WTC11 (cell line): Measurements from ENCODE around the gene NDC1. TPM values are rescaled to one million over a fixed set of nuclear protein-coding genes. Genes with fewer than 3 reads are reported as not detected.

ENCODE experiments used
- ATAC-seq: fragments of 200-7000 bp; cut with Tn5 transposase; 2 replicates; pipeline ENCODE4 v1.10.0; 2021; ENCODE audit warnings: mild to moderate bottlenecking, moderate library complexity
- CTCF ChIA-PET: fragments of 300-600 bp; sonication (Branson Sonifier 250); formaldehyde crosslinking; loops from one replicate; lab custom pipeline; 2021; ENCODE audit warnings: antibody characterized with exemption; lab: Charles Lee
- POLR2A ChIA-PET: fragments of 350-600 bp; sonication (Branson Sonifier 250); formaldehyde crosslinking; loops from one replicate; lab custom pipeline; 2021; ENCODE audit warnings: antibody characterized with exemption; lab: Charles Lee
- DNase-seq: peaks from one replicate; pipeline ENCODE4 v3.0.0; 2021; ENCODE audit warnings: low spot score
- H3K27ac Mint-ChIP-seq: 2 replicates; pipeline ENCODE4 v1.8.0; 2021; ENCODE audit warnings: mixed read lengths
- H3K27me3 Mint-ChIP-seq: 2 replicates; pipeline ENCODE4 v1.8.0; 2021; ENCODE audit warnings: low read depth, mild to moderate bottlenecking, moderate library complexity, mixed read lengths
- H3K36me3 Mint-ChIP-seq: 2 replicates; pipeline ENCODE4 v1.8.0; 2021; ENCODE audit warnings: mixed read lengths
- H3K4me1 Mint-ChIP-seq: 2 replicates; pipeline ENCODE4 v1.8.0; 2022; ENCODE audit warnings: mixed read lengths
- H3K4me3 Mint-ChIP-seq: 2 replicates; pipeline ENCODE4 v1.8.0; 2021; ENCODE audit warnings: mild to moderate bottlenecking, moderate library complexity, mixed read lengths
- H3K9me3 Mint-ChIP-seq: 2 replicates; pipeline ENCODE4 v1.8.0; 2021; ENCODE audit warnings: mixed read lengths
- GTF2I ChIP-seq: fragments of 250-450 bp; sonication (Bioruptor Pico); conservative IDR thresholded peaks from 2 replicates; pipeline ENCODE4 v1.4.0; 2021; ENCODE audit warnings: mild to moderate bottlenecking
- IRF2 ChIP-seq: sonication (generic); formaldehyde crosslinking; IDR thresholded peaks from 2 replicates; pipeline ENCODE4 v1.8.0; 2022; ENCODE audit warnings: low read depth, missing genetic modification reagents, borderline replicate concordance
- JAZF1 ChIP-seq: fragments of 250-450 bp; sonication (Bioruptor Pico); IDR thresholded peaks from 2 replicates; pipeline ENCODE4 v1.9.0; 2021; ENCODE audit warnings: moderate library complexity, mild to moderate bottlenecking, inconsistent platforms
- NFYB ChIP-seq: sonication (generic); formaldehyde crosslinking; conservative IDR thresholded peaks from 2 replicates; pipeline ENCODE4 v1.8.0; 2022; ENCODE audit warnings: low read depth, missing genetic modification reagents
- RELA ChIP-seq: sonication (generic); formaldehyde crosslinking; IDR thresholded peaks from 2 replicates; pipeline ENCODE4 v1.8.1; 2022; ENCODE audit warnings: missing genetic modification reagents, mild to moderate bottlenecking, borderline replicate concordance
- total RNA-seq: library from RNA; stranded (reverse); gene quantifications from 3 replicates; pipeline ENCODE4 v1.2.3, GENCODE V29; 2021
- TF ChIP-seq, protein P1 (sequence below): fragments of 250-450 bp; sonication (Bioruptor Pico); IDR thresholded peaks from 2 replicates; pipeline ENCODE4 v2.1.2; 2022; ENCODE audit warnings: mild to moderate bottlenecking, moderate library complexity
- TF ChIP-seq, protein P2 (sequence below): sonication (generic); formaldehyde crosslinking; IDR thresholded peaks from 2 replicates; pipeline ENCODE4 v1.8.1; 2023; ENCODE audit warnings: mild to moderate bottlenecking, moderate library complexity, missing genetic modification reagents
- TF ChIP-seq, protein P3 (sequence below): sonication (generic); formaldehyde crosslinking; IDR thresholded peaks from 2 replicates; pipeline ENCODE4 v1.8.1; 2022; ENCODE audit warnings: mild to moderate bottlenecking, missing genetic modification reagents, moderate library complexity, borderline replicate concordance
- TF ChIP-seq, protein P4 (sequence below): sonication (generic); formaldehyde crosslinking; IDR thresholded peaks from 2 replicates; pipeline ENCODE4 v1.8.0; 2023; ENCODE audit warnings: missing genetic modification reagents, mild to moderate bottlenecking, borderline replicate concordance
- TF ChIP-seq, protein P5 (sequence below): sonication (generic); formaldehyde crosslinking; IDR thresholded peaks from 2 replicates; pipeline ENCODE4 v1.8.0; 2022; ENCODE audit warnings: missing genetic modification reagents
- TF ChIP-seq, protein P6 (sequence below): sonication (generic); formaldehyde crosslinking; IDR thresholded peaks from 2 replicates; pipeline ENCODE4 v1.8.1; 2023; ENCODE audit warnings: mild to moderate bottlenecking, missing genetic modification reagents, borderline replicate concordance
- TF ChIP-seq, protein P7 (sequence below): sonication (generic); formaldehyde crosslinking; IDR thresholded peaks from 2 replicates; pipeline ENCODE4 v1.8.0; 2022; ENCODE audit warnings: mild to moderate bottlenecking, missing genetic modification reagents

The NDC1 gene
- total RNA-seq, 1 experiment from 2014 or later: 52.4 TPM

DNA sequence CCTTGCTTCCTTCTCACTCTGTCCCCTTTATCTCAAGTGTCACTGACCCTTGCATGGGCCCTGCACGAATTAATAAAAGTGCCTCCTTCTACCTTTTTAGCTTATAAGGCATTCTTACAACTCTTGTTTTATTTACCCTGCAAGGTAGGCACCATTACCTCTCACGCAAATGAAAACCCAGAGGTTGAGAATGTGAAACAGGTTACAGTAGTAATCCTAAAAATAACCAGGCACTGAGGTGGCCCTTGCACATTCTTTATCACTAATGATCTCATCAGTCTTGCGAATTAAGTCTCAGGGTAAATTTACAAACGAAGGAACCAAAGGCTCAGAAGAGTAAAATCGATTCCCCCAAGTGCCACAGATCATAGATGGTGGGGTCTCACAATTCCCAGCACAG, 102.8 kb downstream of the NDC1 start:
- ChIA-PET CTCF (interaction anchor here (0.9 to 3.9 kb wide), 5 partner anchors 11 to 249 kb away, joined by 3 to 17 read pairs (median 15); no protein-coding TSS in a partner anchor), POLR2A (interaction anchor here (0.5 to 0.7 kb wide), 2 partner anchors 30 to 299 kb away, joined by 3 to 6 read pairs; no protein-coding TSS in a partner anchor)
- H3K4me3 Mint-ChIP-seq: no peak overlapping the region
- no peak for DNase-seq
- peaks cover 7% of the 10 kb centered on the region for H3K4me1 Mint-ChIP-seq
- H3K27me3 Mint-ChIP-seq: peaks cover 61% of the 10 kb centered on the region
- no peaks in the 10 kb centered on the region for H3K36me3 Mint-ChIP-seq
- TF ChIP-seq IRF2 (CRISPR knock-in tag): no peak
- TF ChIP-seq, protein P1, sequence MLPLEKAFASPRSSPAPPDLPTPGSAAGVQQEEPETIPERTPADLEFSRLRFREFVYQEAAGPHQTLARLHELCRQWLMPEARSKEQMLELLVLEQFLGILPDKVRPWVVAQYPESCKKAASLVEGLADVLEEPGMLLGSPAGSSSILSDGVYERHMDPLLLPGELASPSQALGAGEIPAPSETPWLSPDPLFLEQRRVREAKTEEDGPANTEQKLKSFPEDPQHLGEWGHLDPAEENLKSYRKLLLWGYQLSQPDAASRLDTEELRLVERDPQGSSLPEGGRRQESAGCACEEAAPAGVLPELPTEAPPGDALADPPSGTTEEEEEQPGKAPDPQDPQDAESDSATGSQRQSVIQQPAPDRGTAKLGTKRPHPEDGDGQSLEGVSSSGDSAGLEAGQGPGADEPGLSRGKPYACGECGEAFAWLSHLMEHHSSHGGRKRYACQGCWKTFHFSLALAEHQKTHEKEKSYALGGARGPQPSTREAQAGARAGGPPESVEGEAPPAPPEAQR: no peak
- no peak for TF ChIP-seq NFYB
- TF ChIP-seq, protein P2, sequence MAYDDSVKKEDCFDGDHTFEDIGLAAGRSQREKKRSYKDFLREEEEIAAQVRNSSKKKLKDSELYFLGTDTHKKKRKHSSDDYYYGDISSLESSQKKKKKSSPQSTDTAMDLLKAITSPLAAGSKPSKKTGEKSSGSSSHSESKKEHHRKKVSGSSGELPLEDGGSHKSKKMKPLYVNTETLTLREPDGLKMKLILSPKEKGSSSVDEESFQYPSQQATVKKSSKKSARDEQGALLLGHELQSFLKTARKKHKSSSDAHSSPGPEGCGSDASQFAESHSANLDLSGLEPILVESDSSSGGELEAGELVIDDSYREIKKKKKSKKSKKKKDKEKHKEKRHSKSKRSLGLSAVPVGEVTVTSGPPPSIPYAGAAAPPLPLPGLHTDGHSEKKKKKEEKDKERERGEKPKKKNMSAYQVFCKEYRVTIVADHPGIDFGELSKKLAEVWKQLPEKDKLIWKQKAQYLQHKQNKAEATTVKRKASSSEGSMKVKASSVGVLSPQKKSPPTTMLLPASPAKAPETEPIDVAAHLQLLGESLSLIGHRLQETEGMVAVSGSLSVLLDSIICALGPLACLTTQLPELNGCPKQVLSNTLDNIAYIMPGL (CRISPR knock-in tag): no peak
- TF ChIP-seq, protein P3, sequence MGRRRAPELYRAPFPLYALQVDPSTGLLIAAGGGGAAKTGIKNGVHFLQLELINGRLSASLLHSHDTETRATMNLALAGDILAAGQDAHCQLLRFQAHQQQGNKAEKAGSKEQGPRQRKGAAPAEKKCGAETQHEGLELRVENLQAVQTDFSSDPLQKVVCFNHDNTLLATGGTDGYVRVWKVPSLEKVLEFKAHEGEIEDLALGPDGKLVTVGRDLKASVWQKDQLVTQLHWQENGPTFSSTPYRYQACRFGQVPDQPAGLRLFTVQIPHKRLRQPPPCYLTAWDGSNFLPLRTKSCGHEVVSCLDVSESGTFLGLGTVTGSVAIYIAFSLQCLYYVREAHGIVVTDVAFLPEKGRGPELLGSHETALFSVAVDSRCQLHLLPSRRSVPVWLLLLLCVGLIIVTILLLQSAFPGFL (CRISPR knock-in tag): no peak
- TF ChIP-seq, protein P4, sequence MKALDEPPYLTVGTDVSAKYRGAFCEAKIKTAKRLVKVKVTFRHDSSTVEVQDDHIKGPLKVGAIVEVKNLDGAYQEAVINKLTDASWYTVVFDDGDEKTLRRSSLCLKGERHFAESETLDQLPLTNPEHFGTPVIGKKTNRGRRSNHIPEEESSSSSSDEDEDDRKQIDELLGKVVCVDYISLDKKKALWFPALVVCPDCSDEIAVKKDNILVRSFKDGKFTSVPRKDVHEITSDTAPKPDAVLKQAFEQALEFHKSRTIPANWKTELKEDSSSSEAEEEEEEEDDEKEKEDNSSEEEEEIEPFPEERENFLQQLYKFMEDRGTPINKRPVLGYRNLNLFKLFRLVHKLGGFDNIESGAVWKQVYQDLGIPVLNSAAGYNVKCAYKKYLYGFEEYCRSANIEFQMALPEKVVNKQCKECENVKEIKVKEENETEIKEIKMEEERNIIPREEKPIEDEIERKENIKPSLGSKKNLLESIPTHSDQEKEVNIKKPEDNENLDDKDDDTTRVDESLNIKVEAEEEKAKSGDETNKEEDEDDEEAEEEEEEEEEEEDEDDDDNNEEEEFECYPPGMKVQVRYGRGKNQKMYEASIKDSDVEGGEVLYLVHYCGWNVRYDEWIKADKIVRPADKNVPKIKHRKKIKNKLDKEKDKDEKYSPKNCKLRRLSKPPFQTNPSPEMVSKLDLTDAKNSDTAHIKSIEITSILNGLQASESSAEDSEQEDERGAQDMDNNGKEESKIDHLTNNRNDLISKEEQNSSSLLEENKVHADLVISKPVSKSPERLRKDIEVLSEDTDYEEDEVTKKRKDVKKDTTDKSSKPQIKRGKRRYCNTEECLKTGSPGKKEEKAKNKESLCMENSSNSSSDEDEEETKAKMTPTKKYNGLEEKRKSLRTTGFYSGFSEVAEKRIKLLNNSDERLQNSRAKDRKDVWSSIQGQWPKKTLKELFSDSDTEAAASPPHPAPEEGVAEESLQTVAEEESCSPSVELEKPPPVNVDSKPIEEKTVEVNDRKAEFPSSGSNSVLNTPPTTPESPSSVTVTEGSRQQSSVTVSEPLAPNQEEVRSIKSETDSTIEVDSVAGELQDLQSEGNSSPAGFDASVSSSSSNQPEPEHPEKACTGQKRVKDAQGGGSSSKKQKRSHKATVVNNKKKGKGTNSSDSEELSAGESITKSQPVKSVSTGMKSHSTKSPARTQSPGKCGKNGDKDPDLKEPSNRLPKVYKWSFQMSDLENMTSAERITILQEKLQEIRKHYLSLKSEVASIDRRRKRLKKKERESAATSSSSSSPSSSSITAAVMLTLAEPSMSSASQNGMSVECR (CRISPR knock-in tag): no peak
- TF ChIP-seq, protein P5, sequence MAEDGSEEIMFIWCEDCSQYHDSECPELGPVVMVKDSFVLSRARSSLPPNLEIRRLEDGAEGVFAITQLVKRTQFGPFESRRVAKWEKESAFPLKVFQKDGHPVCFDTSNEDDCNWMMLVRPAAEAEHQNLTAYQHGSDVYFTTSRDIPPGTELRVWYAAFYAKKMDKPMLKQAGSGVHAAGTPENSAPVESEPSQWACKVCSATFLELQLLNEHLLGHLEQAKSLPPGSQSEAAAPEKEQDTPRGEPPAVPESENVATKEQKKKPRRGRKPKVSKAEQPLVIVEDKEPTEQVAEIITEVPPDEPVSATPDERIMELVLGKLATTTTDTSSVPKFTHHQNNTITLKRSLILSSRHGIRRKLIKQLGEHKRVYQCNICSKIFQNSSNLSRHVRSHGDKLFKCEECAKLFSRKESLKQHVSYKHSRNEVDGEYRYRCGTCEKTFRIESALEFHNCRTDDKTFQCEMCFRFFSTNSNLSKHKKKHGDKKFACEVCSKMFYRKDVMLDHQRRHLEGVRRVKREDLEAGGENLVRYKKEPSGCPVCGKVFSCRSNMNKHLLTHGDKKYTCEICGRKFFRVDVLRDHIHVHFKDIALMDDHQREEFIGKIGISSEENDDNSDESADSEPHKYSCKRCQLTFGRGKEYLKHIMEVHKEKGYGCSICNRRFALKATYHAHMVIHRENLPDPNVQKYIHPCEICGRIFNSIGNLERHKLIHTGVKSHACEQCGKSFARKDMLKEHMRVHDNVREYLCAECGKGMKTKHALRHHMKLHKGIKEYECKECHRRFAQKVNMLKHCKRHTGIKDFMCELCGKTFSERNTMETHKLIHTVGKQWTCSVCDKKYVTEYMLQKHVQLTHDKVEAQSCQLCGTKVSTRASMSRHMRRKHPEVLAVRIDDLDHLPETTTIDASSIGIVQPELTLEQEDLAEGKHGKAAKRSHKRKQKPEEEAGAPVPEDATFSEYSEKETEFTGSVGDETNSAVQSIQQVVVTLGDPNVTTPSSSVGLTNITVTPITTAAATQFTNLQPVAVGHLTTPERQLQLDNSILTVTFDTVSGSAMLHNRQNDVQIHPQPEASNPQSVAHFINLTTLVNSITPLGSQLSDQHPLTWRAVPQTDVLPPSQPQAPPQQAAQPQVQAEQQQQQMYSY: no peak
- TF ChIP-seq, protein P6, sequence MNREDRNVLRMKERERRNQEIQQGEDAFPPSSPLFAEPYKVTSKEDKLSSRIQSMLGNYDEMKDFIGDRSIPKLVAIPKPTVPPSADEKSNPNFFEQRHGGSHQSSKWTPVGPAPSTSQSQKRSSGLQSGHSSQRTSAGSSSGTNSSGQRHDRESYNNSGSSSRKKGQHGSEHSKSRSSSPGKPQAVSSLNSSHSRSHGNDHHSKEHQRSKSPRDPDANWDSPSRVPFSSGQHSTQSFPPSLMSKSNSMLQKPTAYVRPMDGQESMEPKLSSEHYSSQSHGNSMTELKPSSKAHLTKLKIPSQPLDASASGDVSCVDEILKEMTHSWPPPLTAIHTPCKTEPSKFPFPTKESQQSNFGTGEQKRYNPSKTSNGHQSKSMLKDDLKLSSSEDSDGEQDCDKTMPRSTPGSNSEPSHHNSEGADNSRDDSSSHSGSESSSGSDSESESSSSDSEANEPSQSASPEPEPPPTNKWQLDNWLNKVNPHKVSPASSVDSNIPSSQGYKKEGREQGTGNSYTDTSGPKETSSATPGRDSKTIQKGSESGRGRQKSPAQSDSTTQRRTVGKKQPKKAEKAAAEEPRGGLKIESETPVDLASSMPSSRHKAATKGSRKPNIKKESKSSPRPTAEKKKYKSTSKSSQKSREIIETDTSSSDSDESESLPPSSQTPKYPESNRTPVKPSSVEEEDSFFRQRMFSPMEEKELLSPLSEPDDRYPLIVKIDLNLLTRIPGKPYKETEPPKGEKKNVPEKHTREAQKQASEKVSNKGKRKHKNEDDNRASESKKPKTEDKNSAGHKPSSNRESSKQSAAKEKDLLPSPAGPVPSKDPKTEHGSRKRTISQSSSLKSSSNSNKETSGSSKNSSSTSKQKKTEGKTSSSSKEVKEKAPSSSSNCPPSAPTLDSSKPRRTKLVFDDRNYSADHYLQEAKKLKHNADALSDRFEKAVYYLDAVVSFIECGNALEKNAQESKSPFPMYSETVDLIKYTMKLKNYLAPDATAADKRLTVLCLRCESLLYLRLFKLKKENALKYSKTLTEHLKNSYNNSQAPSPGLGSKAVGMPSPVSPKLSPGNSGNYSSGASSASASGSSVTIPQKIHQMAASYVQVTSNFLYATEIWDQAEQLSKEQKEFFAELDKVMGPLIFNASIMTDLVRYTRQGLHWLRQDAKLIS (CRISPR knock-in tag): no peak
- TF ChIP-seq, protein P7, sequence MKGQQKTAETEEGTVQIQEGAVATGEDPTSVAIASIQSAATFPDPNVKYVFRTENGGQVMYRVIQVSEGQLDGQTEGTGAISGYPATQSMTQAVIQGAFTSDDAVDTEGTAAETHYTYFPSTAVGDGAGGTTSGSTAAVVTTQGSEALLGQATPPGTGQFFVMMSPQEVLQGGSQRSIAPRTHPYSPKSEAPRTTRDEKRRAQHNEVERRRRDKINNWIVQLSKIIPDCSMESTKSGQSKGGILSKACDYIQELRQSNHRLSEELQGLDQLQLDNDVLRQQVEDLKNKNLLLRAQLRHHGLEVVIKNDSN (CRISPR knock-in tag): no peak
- no peak for TF ChIP-seq GTF2I (CRISPR knock-in tag)
- TF ChIP-seq JAZF1 (CRISPR knock-in tag): no peak
- no peak for TF ChIP-seq RELA (CRISPR knock-in tag)
- H3K9me3 Mint-ChIP-seq: no peaks in the 10 kb centered on the region
- no peak for ATAC-seq
- H3K27ac Mint-ChIP-seq: no peak overlapping the region
